Placental epithelial cell (primary cell): ENCODE data around the gene PPP1R36. TPM values are rescaled to one million over a fixed set of nuclear protein-coding genes. Genes with fewer than 3 reads are reported as not detected.

Source experiments
- small RNA-seq: library from RNA; depleted of rRNA; stranded (forward); fragments of <200 nt; gene quantifications from one replicate; pipeline ENCODE3, GENCODE V24; 2012
- total RNA-seq: library from RNA; depleted of rRNA; stranded (reverse); fragments of >200 nt; gene quantifications from 2 replicates; pipeline ENCODE4 v1.2.3, GENCODE V29; 2012

PPP1R36 gene
- 0.39 and 0.43 TPM in 2 replicates for total RNA-seq

GRCh38 chr14:64549791-64550620 is at the start of gene PPP1R36:
PPP1R36 (plus strand) TSS chr14:64549961; CDS start chr14:64549998, 37 bp downstream.

GRCh38 chr14:64503434-64504309 is 46.1 kb upstream of the PPP1R36 start, which contains the start of gene ZBTB25:
ZBTB25 (minus strand) TSS chr14:64503838; CDS start chr14:64490533, 13,305 bp downstream.

GRCh38 chr14:64504310-64504896 is 45.4 kb upstream of the PPP1R36 start, which contains the start of gene ZBTB1:
ZBTB1 (plus strand) TSS chr14:64504770; CDS start chr14:64521505, 16,735 bp downstream.

GRCh38 chr14:64540208-64541202 is 9.3 kb upstream of the PPP1R36 start, which contains the start of gene HSPA2:
HSPA2 (plus strand) TSS chr14:64540741; CDS start chr14:64540850, 109 bp downstream.

Small RNAs within 50 kb of the gene (small RNA-seq; reads per million reads assigned to genes)
- gene AL049869.4: not detected

Other genes with a start within 250 kb of the PPP1R36 start
- gene MTHFD1, start 161.6 kb upstream of the PPP1R36 start, total RNA-seq: 22.0 and 22.1 TPM in 2 replicates
- gene AKAP5, start 84.5 kb upstream of the PPP1R36 start, total RNA-seq: under 0.01 and 0.33 TPM in 2 replicates
- 4.7 and 5.0 TPM in 2 replicates for gene ZBTB25, start 46.1 kb upstream of the PPP1R36 start, total RNA-seq
- 51.4 and 63.0 TPM in 2 replicates for gene ZBTB1, start 45.2 kb upstream of the PPP1R36 start, total RNA-seq
- 10.2 and 16.1 TPM in 2 replicates for gene HSPA2, start 9.2 kb upstream of the PPP1R36 start, total RNA-seq
- 33.4 and 92.0 TPM in 2 replicates for gene PLEKHG3, start 154.5 kb downstream of the PPP1R36 start, total RNA-seq